ENCODE results near the gene USP43.

DNA sequence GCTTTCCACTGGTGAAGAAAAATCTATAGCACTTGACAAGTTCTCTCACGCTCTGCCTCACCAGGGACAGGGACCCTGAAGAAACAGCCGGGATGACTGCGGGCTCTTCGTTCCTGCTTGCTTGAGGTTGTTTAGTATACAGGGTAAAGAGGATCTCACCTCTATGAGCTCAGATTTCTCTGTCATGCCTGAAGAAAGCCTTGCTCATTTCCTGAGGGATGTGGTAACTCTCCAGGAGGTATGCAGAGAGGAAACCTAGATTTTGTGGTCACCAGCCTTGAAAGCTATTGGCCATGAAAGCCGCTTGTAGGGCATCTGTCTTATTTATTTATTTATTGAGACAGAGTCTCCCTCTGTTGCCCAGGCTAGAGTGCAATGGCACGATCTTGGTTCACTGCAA lies 23.2 kb downstream of the USP43 start:
- TF ChIP-seq, protein P1, sequence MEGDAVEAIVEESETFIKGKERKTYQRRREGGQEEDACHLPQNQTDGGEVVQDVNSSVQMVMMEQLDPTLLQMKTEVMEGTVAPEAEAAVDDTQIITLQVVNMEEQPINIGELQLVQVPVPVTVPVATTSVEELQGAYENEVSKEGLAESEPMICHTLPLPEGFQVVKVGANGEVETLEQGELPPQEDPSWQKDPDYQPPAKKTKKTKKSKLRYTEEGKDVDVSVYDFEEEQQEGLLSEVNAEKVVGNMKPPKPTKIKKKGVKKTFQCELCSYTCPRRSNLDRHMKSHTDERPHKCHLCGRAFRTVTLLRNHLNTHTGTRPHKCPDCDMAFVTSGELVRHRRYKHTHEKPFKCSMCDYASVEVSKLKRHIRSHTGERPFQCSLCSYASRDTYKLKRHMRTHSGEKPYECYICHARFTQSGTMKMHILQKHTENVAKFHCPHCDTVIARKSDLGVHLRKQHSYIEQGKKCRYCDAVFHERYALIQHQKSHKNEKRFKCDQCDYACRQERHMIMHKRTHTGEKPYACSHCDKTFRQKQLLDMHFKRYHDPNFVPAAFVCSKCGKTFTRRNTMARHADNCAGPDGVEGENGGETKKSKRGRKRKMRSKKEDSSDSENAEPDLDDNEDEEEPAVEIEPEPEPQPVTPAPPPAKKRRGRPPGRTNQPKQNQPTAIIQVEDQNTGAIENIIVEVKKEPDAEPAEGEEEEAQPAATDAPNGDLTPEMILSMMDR (IDR thresholded peaks at IDR 0.05; ENCODE audit: low read depth, low read length), result no peak
- TF ChIP-seq POLR2A (IDR thresholded peaks at IDR 0.05; ENCODE audit: extremely low read depth, insufficient read length), result no peak
- TF ChIP-seq MYC (IDR thresholded peaks at IDR 0.05; ENCODE audit: low read depth, low read length), result no peak
